Keratinocyte (primary cell): ENCODE results near the gene NFATC3. TPM values are rescaled to one million over a fixed set of nuclear protein-coding genes. Genes with fewer than 3 reads are reported as not detected.

Source experiments
- DNase-seq: peaks from one replicate; pipeline ENCODE4 v3.0.0-alpha.2; 2011; ENCODE audit warnings: low read depth, missing footprints, low spot score
- FAIRE-seq: peaks from 2 replicates; lab custom pipeline; 2011; peaks lifted over from hg19 to GRCh38; lab: Jason Lieb, UNC
- H2AFZ ChIP-seq: 2 replicates; pipeline ENCODE4 v1.6.0; 2012; ENCODE audit warnings: low read length, control low read depth, inconsistent platforms; ENCODE audit not compliant: control insufficient read depth
- H3K27ac ChIP-seq: 2 replicates; pipeline ENCODE4 v1.5.1; 2011; ENCODE audit warnings: low read length; ENCODE audit not compliant: control insufficient read depth, insufficient read depth
- H3K27me3 ChIP-seq: 3 replicates; pipeline ENCODE4 v1.6.0; 2011; ENCODE audit warnings: low read length; ENCODE audit not compliant: control insufficient read depth, insufficient read depth; ENCODE audit errors: extremely low read depth
- H3K36me3 ChIP-seq, 2 experiments: 2 replicates in 1 of 2; 3 replicates in 1 of 2; pipeline ENCODE4 v1.5.1; 2011; ENCODE audit warnings: low read length in 2 of 2, mild to moderate bottlenecking in 1 of 2; ENCODE audit not compliant: control insufficient read depth in 2 of 2, insufficient read depth in 2 of 2; ENCODE audit errors: extremely low read depth in 1 of 2
- H3K4me1 ChIP-seq: 3 replicates; pipeline ENCODE4 v1.5.1; 2011; ENCODE audit warnings: low read length; ENCODE audit not compliant: control insufficient read depth, insufficient read depth; ENCODE audit errors: extremely low read depth
- H3K4me2 ChIP-seq: 3 replicates; pipeline ENCODE4 v1.6.0; 2011; ENCODE audit warnings: low read depth, low read length; ENCODE audit not compliant: control insufficient read depth, insufficient read depth; ENCODE audit errors: extremely low read depth
- H3K4me3 ChIP-seq, 3 experiments: fragments of 200-600 bp in 1 of 3; sonication (generic) in 1 of 3; 2 replicates in 2 of 3; 3 replicates in 1 of 3; pipeline ENCODE4 v1.5.1; 2011 to 2016; ENCODE audit warnings: low read length in 3 of 3, mild to moderate bottlenecking in 3 of 3, control low read depth in 2 of 3, inconsistent platforms in 1 of 3, low read depth in 1 of 3, mixed read lengths in 1 of 3, mixed run types in 1 of 3, moderate library complexity in 1 of 3; ENCODE audit not compliant: control insufficient read depth in 2 of 3, insufficient read depth in 2 of 3; ENCODE audit errors: extremely low read depth in 1 of 3
- H3K79me2 ChIP-seq: 2 replicates; pipeline ENCODE4 v1.6.0; 2012; ENCODE audit warnings: low read length; ENCODE audit not compliant: control insufficient read depth, insufficient read depth
- H3K9ac ChIP-seq: 3 replicates; pipeline ENCODE4 v1.6.0; 2011; ENCODE audit warnings: low read length; ENCODE audit not compliant: control insufficient read depth, insufficient read depth; ENCODE audit errors: extremely low read depth
- H3K9me1 ChIP-seq: 3 replicates; pipeline ENCODE4 v1.6.0; 2011; ENCODE audit warnings: low read length; ENCODE audit not compliant: control insufficient read depth, insufficient read depth; ENCODE audit errors: extremely low read depth
- H3K9me3 ChIP-seq: 2 replicates; pipeline ENCODE4 v1.5.1; 2012; ENCODE audit warnings: low read depth, low read length; ENCODE audit not compliant: control insufficient read depth
- H4K20me1 ChIP-seq: 3 replicates; pipeline ENCODE4 v1.6.0; 2011; ENCODE audit warnings: low read length; ENCODE audit not compliant: control insufficient read depth, insufficient read depth; ENCODE audit errors: extremely low read depth
- EZH2 ChIP-seq: IDR thresholded peaks from one replicate; pipeline ENCODE4 v1.6.1; 2012; ENCODE audit warnings: inconsistent platforms, mild to moderate bottlenecking, low read length, moderate library complexity
- dilution Hi-C: fragments of 300-500 bp; cut with MboI; formaldehyde crosslinking; loops from one replicate; pipeline ENCODE4 v1.7.0; 2020; ENCODE audit warnings: low sequenced_read_pairs; ENCODE audit not compliant: extremely low pct_ligation_motif_present
- polyA plus RNA-seq, 5 experiments: library from polyadenylated mRNA; depleted of rRNA in 3 of 5; stranded (reverse) in 3 of 5; stranded (forward) in 1 of 5; unstranded in 1 of 5; fragments of >200 nt; gene quantifications; 1 replicate in 1 of 5; 2 replicates in 3 of 5; 3 replicates in 1 of 5; pipeline versions ENCODE4 v1.2.1 to v1.2.3, GENCODE V29; 2011 to 2012; ENCODE audit warnings: missing spikeins in 2 of 5, low read depth in 1 of 5, low replicate concordance in 1 of 5
- small RNA-seq, 3 experiments: library from RNA; depleted of rRNA; stranded (forward); fragments of <200 nt; gene quantifications; one replicate each; pipeline ENCODE3, GENCODE V24; 2012; ENCODE audit warnings: low read depth in 3 of 3, low replicate concordance in 1 of 3; ENCODE audit not compliant: insufficient read length in 3 of 3
- TF ChIP-seq, protein P1 (sequence below), 3 experiments: IDR thresholded peaks in 1 of 3; conservative IDR thresholded peaks in 1 of 3; optimal IDR thresholded peaks in 1 of 3; 2 replicates in 2 of 3; 3 replicates in 1 of 3; pipeline versions ENCODE3 to v1.5.1; 2011; ENCODE audit warnings: low read length in 3 of 3, mild to moderate bottlenecking in 3 of 3, moderate library complexity in 2 of 3, control low read depth in 1 of 3, inconsistent platforms in 1 of 3; ENCODE audit not compliant: insufficient read depth in 2 of 3; ENCODE audit errors: extremely low read depth in 1 of 3

The NFATC3 gene
- polyA plus RNA-seq, 1 donor (not counting 4 experiments of a cell fraction or from before 2014, with no cell fraction given) = 11.5 TPM

DNA sequence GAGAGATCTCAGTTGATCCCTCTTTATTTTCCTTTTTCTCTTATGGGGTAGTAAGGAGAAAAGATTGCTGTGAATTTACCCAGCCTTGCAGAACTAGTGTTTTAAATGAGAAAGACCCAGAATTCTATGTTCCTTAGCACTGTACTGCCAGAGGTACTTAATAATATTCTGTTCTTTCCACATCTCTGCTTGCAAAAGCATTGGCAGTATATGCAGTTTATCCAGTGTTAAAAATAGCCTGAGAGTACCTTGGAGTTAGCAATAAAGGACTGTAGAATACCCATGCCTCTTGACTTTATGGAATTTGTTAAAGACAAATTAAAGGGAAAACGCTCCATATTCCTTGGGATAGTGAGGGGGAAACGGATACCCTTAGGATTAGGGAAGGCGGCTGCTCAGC lies 191.1 kb downstream of the NFATC3 start:
- dilution Hi-C loops = no loop called here
- Histone ChIP-seq H3K9me3 (no peaks in the 10 kb centered on the region), H3K4me3 (no peak overlapping the region), H3K9ac (no peak overlapping the region), H3K36me3 (peaks cover 15 to 23% of the 10 kb centered on the region in 2 experiments), H3K4me1 (peaks cover 42% of the 10 kb centered on the region), H3K27me3 (no peaks in the 10 kb centered on the region), H4K20me1 (peaks cover 20% of the 10 kb centered on the region), H2AFZ (no peak overlapping the region), H3K9me1 (peaks cover 18% of the 10 kb centered on the region), H3K4me2 (no peak overlapping the region), H3K79me2 (peaks cover 22% of the 10 kb centered on the region), H3K27ac (no peak overlapping the region)
- no peak for FAIRE-seq
- no peak for DNase-seq
- TF ChIP-seq, protein P1, sequence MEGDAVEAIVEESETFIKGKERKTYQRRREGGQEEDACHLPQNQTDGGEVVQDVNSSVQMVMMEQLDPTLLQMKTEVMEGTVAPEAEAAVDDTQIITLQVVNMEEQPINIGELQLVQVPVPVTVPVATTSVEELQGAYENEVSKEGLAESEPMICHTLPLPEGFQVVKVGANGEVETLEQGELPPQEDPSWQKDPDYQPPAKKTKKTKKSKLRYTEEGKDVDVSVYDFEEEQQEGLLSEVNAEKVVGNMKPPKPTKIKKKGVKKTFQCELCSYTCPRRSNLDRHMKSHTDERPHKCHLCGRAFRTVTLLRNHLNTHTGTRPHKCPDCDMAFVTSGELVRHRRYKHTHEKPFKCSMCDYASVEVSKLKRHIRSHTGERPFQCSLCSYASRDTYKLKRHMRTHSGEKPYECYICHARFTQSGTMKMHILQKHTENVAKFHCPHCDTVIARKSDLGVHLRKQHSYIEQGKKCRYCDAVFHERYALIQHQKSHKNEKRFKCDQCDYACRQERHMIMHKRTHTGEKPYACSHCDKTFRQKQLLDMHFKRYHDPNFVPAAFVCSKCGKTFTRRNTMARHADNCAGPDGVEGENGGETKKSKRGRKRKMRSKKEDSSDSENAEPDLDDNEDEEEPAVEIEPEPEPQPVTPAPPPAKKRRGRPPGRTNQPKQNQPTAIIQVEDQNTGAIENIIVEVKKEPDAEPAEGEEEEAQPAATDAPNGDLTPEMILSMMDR (optimal IDR thresholded peaks at IDR 0.05 in 1 of 3, IDR thresholded peaks at IDR 0.05 in 1 of 3, conservative IDR thresholded peaks at IDR 0.05 in 1 of 3; ENCODE audit: extremely low read depth in 1 of 3, insufficient read depth in 2 of 3, low read length in 3 of 3) = no peak
- no peak for TF ChIP-seq EZH2

Small RNA genes lying within 50 kb of the gene (small RNA-seq; reads per million reads assigned to genes)
- 0 reads per million in 3 experiments for gene RF00019
- gene RF00554 = 0 reads per million in 3 experiments

Other genes starting within 250 kb of the NFATC3 start
- gene THAP11, start 243.1 kb upstream of the NFATC3 start, polyA plus RNA-seq = 9.2 to 13.1 TPM (median 11.8 TPM) in 3 replicates
- gene NUTF2, start 238.4 kb upstream of the NFATC3 start, polyA plus RNA-seq = 173 to 569 TPM (median 189 TPM) in 3 replicates
- 30.1 to 57.1 TPM (median 41.3 TPM) in 3 replicates for gene CENPT, start 237.7 kb upstream of the NFATC3 start, polyA plus RNA-seq
- gene EDC4, start 212.3 kb upstream of the NFATC3 start, polyA plus RNA-seq = 16.7 to 28.0 TPM (median 25.4 TPM) in 3 replicates
- not detected in 3 replicates for gene NRN1L, start 200.5 kb upstream of the NFATC3 start, polyA plus RNA-seq
- 10.7 to 19.5 TPM (median 13.7 TPM) in 3 replicates for gene PSKH1, start 192.1 kb upstream of the NFATC3 start, polyA plus RNA-seq
- 0.10 to 0.46 TPM (median 0.33 TPM) in 3 replicates for gene CTRL, start 153.5 kb upstream of the NFATC3 start, polyA plus RNA-seq
- 9.3 to 19.7 TPM (median 11.1 TPM) in 3 replicates for gene PSMB10, start 148.5 kb upstream of the NFATC3 start, polyA plus RNA-seq
- gene LCAT, start 141.2 kb upstream of the NFATC3 start, polyA plus RNA-seq = 6.5 to 11.6 TPM (median 10.5 TPM) in 3 replicates
- 59.3 to 72.2 TPM (median 65.4 TPM) in 3 replicates for gene SLC12A4, start 116.7 kb upstream of the NFATC3 start, polyA plus RNA-seq
- 0.04 TPM in 1 of 3 replicates, not detected in the others for gene DPEP3, start 104.9 kb upstream of the NFATC3 start, polyA plus RNA-seq
- gene DPEP2, start 85.9 kb upstream of the NFATC3 start, polyA plus RNA-seq = 0.04 to 0.12 TPM in 2 of 3 replicates, not detected in the other
- 0.05 TPM in 1 of 3 replicates, not detected in the others for gene DPEP2NB, start 69.5 kb upstream of the NFATC3 start, polyA plus RNA-seq
- 12.8 to 15.7 TPM (median 14.2 TPM) in 3 replicates for gene DDX28, start 62.1 kb upstream of the NFATC3 start, polyA plus RNA-seq
- gene DUS2, start 62.1 kb upstream of the NFATC3 start, polyA plus RNA-seq = 17.8 to 30.7 TPM (median 22.9 TPM) in 3 replicates
- gene ESRP2, start 150.8 kb downstream of the NFATC3 start, polyA plus RNA-seq = 34.8 to 53.9 TPM (median 39.2 TPM) in 3 replicates
- 9.2 to 16.6 TPM (median 12.1 TPM) in 3 replicates for gene PLA2G15, start 160.0 kb downstream of the NFATC3 start, polyA plus RNA-seq
- gene SLC7A6, start 179.2 kb downstream of the NFATC3 start, polyA plus RNA-seq = 35.0 to 45.9 TPM (median 43.4 TPM) in 3 replicates
- gene SLC7A6OS, start 225.6 kb downstream of the NFATC3 start, polyA plus RNA-seq = 9.5 to 12.6 TPM (median 9.8 TPM) in 3 replicates
- 25.8 to 30.2 TPM (median 27.4 TPM) in 3 replicates for gene PRMT7, start 225.6 kb downstream of the NFATC3 start, polyA plus RNA-seq